ENCODE data around the gene FAAP100. TPM values are rescaled to one million over a fixed set of nuclear protein-coding genes. Genes with fewer than 3 reads are reported as not detected.
"Not testable (repeated sequence)": the region's sequence is repeated elsewhere in the genome, so short reads cannot be mapped to it uniquely, and the experiment has no call there.

Gene FAAP100
- total RNA-seq, 4 donors from 2014 or later, result 3.5 to 31.2 (median 17.3) TPM

DNA sequence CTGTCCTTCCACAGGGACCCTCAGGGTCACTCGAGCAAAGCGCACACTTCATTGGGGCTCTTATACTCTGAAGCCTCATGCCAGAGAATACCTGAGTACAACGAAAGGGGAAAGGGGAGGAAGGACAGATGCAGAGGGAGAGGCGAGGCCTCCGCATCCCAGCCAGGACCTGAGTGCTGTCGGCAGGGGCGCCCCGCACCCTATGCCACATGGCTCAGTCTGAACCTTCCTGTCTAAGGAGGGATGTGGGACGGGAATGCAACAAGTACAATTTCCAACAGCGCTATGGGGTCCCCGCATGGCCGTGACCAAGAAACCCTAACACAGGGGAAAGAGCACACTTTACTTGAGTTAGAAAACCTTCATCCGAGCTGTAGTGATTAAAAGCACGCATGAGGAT lies 39.8 kb upstream of the FAAP100 start:
- Histone ChIP-seq H3K4me1 (no peaks in the 10 kb centered on the region), H3K27ac (no peak overlapping the region), H3K9me3 (no peaks in the 10 kb centered on the region), H3K27me3 (no peaks in the 10 kb centered on the region), H3K4me3 (no peak overlapping the region), H3K36me3 (no peaks in the 10 kb centered on the region)
- intact Hi-C loops (cut with DNase I; ENCODE audit: low total_unique reads), result no loop called here
- TF ChIP-seq, protein P1, sequence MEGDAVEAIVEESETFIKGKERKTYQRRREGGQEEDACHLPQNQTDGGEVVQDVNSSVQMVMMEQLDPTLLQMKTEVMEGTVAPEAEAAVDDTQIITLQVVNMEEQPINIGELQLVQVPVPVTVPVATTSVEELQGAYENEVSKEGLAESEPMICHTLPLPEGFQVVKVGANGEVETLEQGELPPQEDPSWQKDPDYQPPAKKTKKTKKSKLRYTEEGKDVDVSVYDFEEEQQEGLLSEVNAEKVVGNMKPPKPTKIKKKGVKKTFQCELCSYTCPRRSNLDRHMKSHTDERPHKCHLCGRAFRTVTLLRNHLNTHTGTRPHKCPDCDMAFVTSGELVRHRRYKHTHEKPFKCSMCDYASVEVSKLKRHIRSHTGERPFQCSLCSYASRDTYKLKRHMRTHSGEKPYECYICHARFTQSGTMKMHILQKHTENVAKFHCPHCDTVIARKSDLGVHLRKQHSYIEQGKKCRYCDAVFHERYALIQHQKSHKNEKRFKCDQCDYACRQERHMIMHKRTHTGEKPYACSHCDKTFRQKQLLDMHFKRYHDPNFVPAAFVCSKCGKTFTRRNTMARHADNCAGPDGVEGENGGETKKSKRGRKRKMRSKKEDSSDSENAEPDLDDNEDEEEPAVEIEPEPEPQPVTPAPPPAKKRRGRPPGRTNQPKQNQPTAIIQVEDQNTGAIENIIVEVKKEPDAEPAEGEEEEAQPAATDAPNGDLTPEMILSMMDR (IDR thresholded peaks at IDR 0.05), result no peak
- no peak for TF ChIP-seq POLR2A (IDR thresholded peaks at IDR 0.05)
- no peak for DNase-seq

DNA sequence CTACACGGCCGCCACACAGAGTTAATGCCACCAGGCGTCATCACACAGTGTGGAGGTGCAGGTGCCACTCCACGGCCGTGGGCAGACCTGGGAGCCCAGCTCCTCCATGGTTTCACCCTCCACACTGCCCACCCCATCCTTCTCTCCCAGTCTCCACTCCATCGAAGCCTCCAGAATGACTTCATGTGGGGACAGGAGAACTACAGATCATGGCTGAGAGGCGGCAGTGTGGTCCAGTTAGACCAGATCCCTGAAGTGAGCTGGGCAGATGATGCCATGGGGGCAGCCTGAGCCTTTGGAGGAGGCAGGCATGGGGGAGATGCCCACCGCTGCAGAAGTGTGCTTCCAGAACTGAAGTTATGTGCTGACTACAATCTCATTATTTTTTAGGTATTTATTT lies 38.0 kb upstream of the FAAP100 start:
- DNase-seq, result no peak
- no peaks in the 10 kb centered on the region for H3K27me3 ChIP-seq
- no peak overlapping the region for H3K4me3 ChIP-seq
- no peaks in the 10 kb centered on the region for H3K4me1 ChIP-seq
- no peak overlapping the region for H3K27ac ChIP-seq
- intact Hi-C loops (cut with DNase I; ENCODE audit: low total_unique reads), result no loop called here
- H3K9me3 ChIP-seq, result no peaks in the 10 kb centered on the region
- H3K36me3 ChIP-seq, result no peaks in the 10 kb centered on the region
- TF ChIP-seq, protein P1 (IDR thresholded peaks at IDR 0.05), result no peak
- TF ChIP-seq POLR2A (IDR thresholded peaks at IDR 0.05), result no peak

DNA sequence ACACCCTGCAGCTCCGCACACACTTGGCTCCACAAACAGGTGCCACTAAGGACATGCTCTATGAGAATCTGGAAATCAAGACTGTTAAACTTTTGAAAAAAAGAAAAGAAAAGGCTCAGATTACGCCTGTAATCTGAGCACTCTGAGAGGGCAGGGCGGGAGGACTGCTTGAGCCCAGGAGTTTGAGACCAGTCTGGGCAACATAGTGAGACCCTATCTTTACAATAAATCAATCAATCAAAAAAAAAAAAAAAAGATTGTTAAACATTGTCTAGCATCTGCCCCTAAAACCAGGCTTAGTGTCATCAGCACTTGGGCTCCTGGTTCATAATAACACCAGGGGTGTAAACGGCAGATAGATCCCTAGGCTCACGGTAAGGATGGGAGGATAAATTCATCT lies 37.5 kb upstream of the FAAP100 start:
- Histone ChIP-seq H3K4me1 (no peaks in the 10 kb centered on the region), H3K9me3 (no peaks in the 10 kb centered on the region), H3K27me3 (no peaks in the 10 kb centered on the region), H3K27ac (no peak overlapping the region), H3K4me3 (no peak overlapping the region), H3K36me3 (no peaks in the 10 kb centered on the region)
- intact Hi-C loops (cut with DNase I; ENCODE audit: low total_unique reads), result no loop called here
- TF ChIP-seq, protein P1 (IDR thresholded peaks at IDR 0.05), result no peak
- no peak for TF ChIP-seq POLR2A (IDR thresholded peaks at IDR 0.05)
- no peak for DNase-seq

DNA sequence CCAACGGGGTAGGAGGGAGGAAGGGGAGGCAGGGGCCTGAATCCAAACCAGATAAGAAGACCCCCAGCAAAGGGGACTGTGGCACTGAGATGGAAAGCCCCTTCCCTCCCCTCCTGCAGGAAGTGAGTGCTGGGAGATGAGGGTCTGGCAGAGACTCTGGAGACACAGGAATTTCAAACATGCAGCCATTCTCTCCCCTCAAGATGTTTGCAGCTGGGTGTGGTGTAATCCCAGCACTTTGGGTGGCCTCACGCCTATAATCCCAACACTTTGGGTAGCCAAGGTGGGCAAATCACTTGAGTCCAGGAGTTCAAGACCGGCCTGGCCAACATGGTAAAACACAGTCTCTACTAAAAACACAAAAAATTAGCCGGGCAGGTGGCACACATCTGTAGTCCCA lies 33.9 kb upstream of the FAAP100 start:
- no peak for DNase-seq
- no peak overlapping the region for H3K4me3 ChIP-seq
- intact Hi-C loops (cut with DNase I; ENCODE audit: low total_unique reads), result no loop called here
- H3K27ac ChIP-seq, result no peak overlapping the region
- no peaks in the 10 kb centered on the region for H3K36me3 ChIP-seq
- H3K9me3 ChIP-seq, result no peaks in the 10 kb centered on the region
- no peaks in the 10 kb centered on the region for H3K4me1 ChIP-seq
- H3K27me3 ChIP-seq, result no peaks in the 10 kb centered on the region
- no peak for TF ChIP-seq POLR2A (IDR thresholded peaks at IDR 0.05)
- TF ChIP-seq, protein P1 (IDR thresholded peaks at IDR 0.05), result no peak

DNA sequence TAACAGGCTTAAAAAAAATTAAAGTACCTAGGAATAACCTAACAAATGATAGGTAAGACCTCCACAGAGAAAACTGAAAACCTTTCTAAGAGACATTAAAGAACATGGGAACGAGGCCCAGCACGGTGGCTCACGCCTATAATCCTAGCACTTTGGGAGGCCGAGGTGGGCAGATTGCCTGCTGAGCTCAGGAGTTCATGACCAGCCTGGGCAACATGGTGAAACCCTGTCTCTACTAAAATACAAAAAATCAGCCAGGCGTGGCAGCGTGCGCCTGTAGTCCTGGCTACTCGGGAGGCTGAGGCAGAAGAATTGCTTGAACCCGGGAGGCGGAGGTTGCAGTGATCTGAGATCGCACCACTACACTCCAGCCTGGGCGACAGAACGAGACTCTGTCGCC lies 32.6 kb upstream of the FAAP100 start:
- DNase-seq; H3K4me1 ChIP-seq; H3K27ac ChIP-seq; intact Hi-C loops (cut with DNase I; ENCODE audit: low total_unique reads); H3K27me3 ChIP-seq; H3K4me3 ChIP-seq; H3K36me3 ChIP-seq; H3K9me3 ChIP-seq: not testable (repeated sequence)

All from uterus (tissue), 4 donors.